ENCODE results near the gene AATF. TPM values are rescaled to one million over a fixed set of nuclear protein-coding genes. Genes with fewer than 3 reads are reported as not detected.

AATF gene
- total and polyA plus RNA-seq, 9 donors, result 28.5 to 73.6 (median 42.5) TPM

GRCh38 chr17:36972186-36972700, 23.5 kb downstream of the AATF start:
- no peaks in the 10 kb centered on the region for H3K4me1 ChIP-seq (ENCODE audit: insufficient read depth)
- no peak overlapping the region for H3K4me3 ChIP-seq
- TF ChIP-seq POLR2A (IDR thresholded peaks at IDR 0.05) (no peak), EP300 (IDR thresholded peaks at IDR 0.05) (no peak), CTCF (IDR thresholded peaks at IDR 0.05) (no peak)
- H3K36me3 ChIP-seq, result no peaks in the 10 kb centered on the region
- DNase-seq, result no peak
- no peak overlapping the region for H3K27ac ChIP-seq
- H3K9me3 ChIP-seq, result no peaks in the 10 kb centered on the region
- H3K27me3 ChIP-seq, result no peaks in the 10 kb centered on the region
- intact Hi-C loops (cut with DNase I), result no loop called here

GRCh38 chr17:36972905-36973304, 24.2 kb downstream of the AATF start:
- no peak for TF ChIP-seq CTCF (IDR thresholded peaks at IDR 0.05)
- no peak for TF ChIP-seq POLR2A (IDR thresholded peaks at IDR 0.05)
- no peak for TF ChIP-seq EP300 (IDR thresholded peaks at IDR 0.05)
- H3K27me3 ChIP-seq, result no peaks in the 10 kb centered on the region
- intact Hi-C loops (cut with DNase I), result no loop called here
- DNase-seq, result no peak
- WGBS, 3 donors, result 95 to 100% (median 97%) methylated on average over 1 of the region's 1 CpG
- no peaks in the 10 kb centered on the region for H3K4me1 ChIP-seq (ENCODE audit: insufficient read depth)
- no peaks in the 10 kb centered on the region for H3K9me3 ChIP-seq
- no peak overlapping the region for H3K4me3 ChIP-seq
- no peaks in the 10 kb centered on the region for H3K36me3 ChIP-seq
- H3K27ac ChIP-seq, result no peak overlapping the region

- Histone ChIP-seq H3K27me3 (no peaks in the 10 kb centered on the region), H3K27ac (no peak overlapping the region), H3K36me3 (no peaks in the 10 kb centered on the region), H3K9me3 (no peaks in the 10 kb centered on the region), H3K4me1 (ENCODE audit: insufficient read depth) (no peaks in the 10 kb centered on the region), H3K4me3 (no peak overlapping the region)
- intact Hi-C loops (cut with DNase I), result no loop called here
- no peak for DNase-seq
- no peak for TF ChIP-seq POLR2A (IDR thresholded peaks at IDR 0.05)
- TF ChIP-seq EP300 (IDR thresholded peaks at IDR 0.05), result no peak
- no peak for TF ChIP-seq CTCF (IDR thresholded peaks at IDR 0.05)
- 96 to 100% (median 97%) methylated on average over 1 of the region's 1 CpG for WGBS, 3 donors
Measured at GRCh38 chr17:36975922-36976515, 27.3 kb downstream of the AATF start.

GRCh38 chr17:36977066-36977465, 28.3 kb downstream of the AATF start:
- no peak for DNase-seq
- Histone ChIP-seq H3K27ac (no peak overlapping the region), H3K9me3 (no peaks in the 10 kb centered on the region), H3K4me1 (ENCODE audit: insufficient read depth) (no peaks in the 10 kb centered on the region), H3K27me3 (no peaks in the 10 kb centered on the region), H3K4me3 (no peak overlapping the region), H3K36me3 (no peaks in the 10 kb centered on the region)
- intact Hi-C loops (cut with DNase I), result no loop called here
- no peak for TF ChIP-seq POLR2A (IDR thresholded peaks at IDR 0.05)
- TF ChIP-seq CTCF (IDR thresholded peaks at IDR 0.05), result no peak
- no peak for TF ChIP-seq EP300 (IDR thresholded peaks at IDR 0.05)
- 88 to 93% (median 91%) methylated on average over 2 of the region's 2 CpGs for WGBS, 3 donors

Measured in ovary (tissue), 9 donors.